ENCODE data around the gene EIF1AX. TPM values are rescaled to one million over a fixed set of nuclear protein-coding genes. Genes with fewer than 3 reads are reported as not detected.
"Not testable (repeated sequence)": the region's sequence is repeated elsewhere in the genome, so short reads cannot be mapped to it uniquely, and the experiment has no call there.

The EIF1AX gene
- total RNA-seq, 1 experiment from 2014 or later = 67.6 TPM

GRCh38 chrX:20171887-20172286, 30.2 kb upstream of the EIF1AX start:
- in situ Hi-C loops (cut with HindIII; ENCODE audit: low pct_unique_long_range_greater_than_20kb, low sequenced_read_pairs) = no loop called here
- no TSS peak for BruUV-seq (replicated peaks)
- no peak for DNase-seq (ENCODE audit: low read depth, low spot score)
- POLR2A ChIA-PET = no interaction called here
- Histone ChIP-seq H3K9me3 (ENCODE audit: control insufficient read depth, insufficient read depth, low read depth, low read length) (no peaks in the 10 kb centered on the region), H3K4me1 (ENCODE audit: control insufficient read depth, insufficient read depth, low read length) (no peaks in the 10 kb centered on the region), H3K27me3 (ENCODE audit: control insufficient read depth, insufficient read depth, low read length) (no peaks in the 10 kb centered on the region), H3K36me3 (ENCODE audit: control insufficient read depth, insufficient read depth, low read length) (peaks cover 3% of the 10 kb centered on the region), H3K4me3 (ENCODE audit: low read depth in 2 of 2, low read length in 2 of 2) (no peak overlapping the region), H3K27ac (ENCODE audit: low read length) (no peak overlapping the region)
- intact Hi-C loops (cut with micrococcal nuclease; ENCODE audit: unreplicated experiment) = no loop called here
- no peak for ATAC-seq
- CTCF ChIA-PET = no interaction called here
- TF ChIP-seq CTCF (IDR thresholded peaks at IDR 0.05) (no peak), POLR2AphosphoS5 (IDR thresholded peaks at IDR 0.05; ENCODE audit: low read depth, low read length) (no peak), TCF7L2 (IDR thresholded peaks at IDR 0.05; ENCODE audit: low read depth, low read length) (no peak), SIN3A (IDR thresholded peaks at IDR 0.05; ENCODE audit: borderline replicate concordance, insufficient read depth, low read depth, low read length) (no peak), REST (IDR thresholded peaks at IDR 0.05; ENCODE audit: insufficient read depth in 1 of 2, low read depth in 2 of 2, low read length in 1 of 2) (no peak)

GRCh38 chrX:20162516-20162915, 20.9 kb upstream of the EIF1AX start:
- DNase-seq (ENCODE audit: low read depth, low spot score); H3K36me3 ChIP-seq (ENCODE audit: control insufficient read depth, insufficient read depth, low read length); H3K27ac ChIP-seq (ENCODE audit: low read length); in situ Hi-C loops (cut with HindIII; ENCODE audit: low pct_unique_long_range_greater_than_20kb, low sequenced_read_pairs); H3K9me3 ChIP-seq (ENCODE audit: control insufficient read depth, insufficient read depth, low read depth, low read length); BruUV-seq (replicated peaks); H3K4me1 ChIP-seq (ENCODE audit: control insufficient read depth, insufficient read depth, low read length); ATAC-seq; POLR2A ChIA-PET; H3K27me3 ChIP-seq (ENCODE audit: control insufficient read depth, insufficient read depth, low read length); CTCF ChIA-PET; H3K4me3 ChIP-seq (ENCODE audit: low read depth in 2 of 2, low read length in 2 of 2); intact Hi-C loops (cut with micrococcal nuclease; ENCODE audit: unreplicated experiment): not testable (repeated sequence)

GRCh38 chrX:20159797-20160385, 18.3 kb upstream of the EIF1AX start:
- DNase-seq (ENCODE audit: low read depth, low spot score) (no peak), ATAC-seq (no peak)
- CTCF ChIA-PET = no interaction called here

More at GRCh38 chrX:20159797-20160385, 18.3 kb upstream of the EIF1AX start:
- Histone ChIP-seq H3K27ac (ENCODE audit: low read length) (no peak overlapping the region), H3K4me3 (ENCODE audit: low read depth in 2 of 2, low read length in 2 of 2) (no peak overlapping the region), H3K4me1 (ENCODE audit: control insufficient read depth, insufficient read depth, low read length) (no peaks in the 10 kb centered on the region), H3K27me3 (ENCODE audit: control insufficient read depth, insufficient read depth, low read length) (no peaks in the 10 kb centered on the region), H3K36me3 (ENCODE audit: control insufficient read depth, insufficient read depth, low read length) (peaks cover 2% of the 10 kb centered on the region; the same call in 1 of the 2 replicates), H3K9me3 (ENCODE audit: control insufficient read depth, insufficient read depth, low read depth, low read length) (no peaks in the 10 kb centered on the region)
- in situ Hi-C loops (cut with HindIII; ENCODE audit: low pct_unique_long_range_greater_than_20kb, low sequenced_read_pairs) (no loop called here), intact Hi-C loops (cut with micrococcal nuclease; ENCODE audit: unreplicated experiment) (no loop called here)
- TF ChIP-seq TCF7L2 (IDR thresholded peaks at IDR 0.05; ENCODE audit: low read depth, low read length) (no peak), CTCF (IDR thresholded peaks at IDR 0.05) (no peak), SIN3A (IDR thresholded peaks at IDR 0.05; ENCODE audit: borderline replicate concordance, insufficient read depth, low read depth, low read length) (no peak), REST (IDR thresholded peaks at IDR 0.05; ENCODE audit: insufficient read depth in 1 of 2, low read depth in 2 of 2, low read length in 1 of 2) (no peak), POLR2AphosphoS5 (IDR thresholded peaks at IDR 0.05; ENCODE audit: low read depth, low read length) (no peak)
- BruUV-seq (replicated peaks) = no TSS peak
- POLR2A ChIA-PET = no interaction called here

Data from Panc1 (cell line).